Measurements from ENCODE around the gene MAP2K1. TPM values are rescaled to one million over a fixed set of nuclear protein-coding genes. Genes with fewer than 3 reads are reported as not detected.

The MAP2K1 gene
- total RNA-seq, 4 donors from 2014 or later = 29.0 to 53.4 (median 45.3) TPM

- DNase-seq = no peak
- no peak overlapping the region for H3K27ac ChIP-seq
- H3K4me3 ChIP-seq = no peak overlapping the region
- WGBS, 2 donors = 75 to 77% methylated on average over 3 of the region's 3 CpGs
- TF ChIP-seq POLR2A (IDR thresholded peaks at IDR 0.05) = no peak
- TF ChIP-seq, protein P1, sequence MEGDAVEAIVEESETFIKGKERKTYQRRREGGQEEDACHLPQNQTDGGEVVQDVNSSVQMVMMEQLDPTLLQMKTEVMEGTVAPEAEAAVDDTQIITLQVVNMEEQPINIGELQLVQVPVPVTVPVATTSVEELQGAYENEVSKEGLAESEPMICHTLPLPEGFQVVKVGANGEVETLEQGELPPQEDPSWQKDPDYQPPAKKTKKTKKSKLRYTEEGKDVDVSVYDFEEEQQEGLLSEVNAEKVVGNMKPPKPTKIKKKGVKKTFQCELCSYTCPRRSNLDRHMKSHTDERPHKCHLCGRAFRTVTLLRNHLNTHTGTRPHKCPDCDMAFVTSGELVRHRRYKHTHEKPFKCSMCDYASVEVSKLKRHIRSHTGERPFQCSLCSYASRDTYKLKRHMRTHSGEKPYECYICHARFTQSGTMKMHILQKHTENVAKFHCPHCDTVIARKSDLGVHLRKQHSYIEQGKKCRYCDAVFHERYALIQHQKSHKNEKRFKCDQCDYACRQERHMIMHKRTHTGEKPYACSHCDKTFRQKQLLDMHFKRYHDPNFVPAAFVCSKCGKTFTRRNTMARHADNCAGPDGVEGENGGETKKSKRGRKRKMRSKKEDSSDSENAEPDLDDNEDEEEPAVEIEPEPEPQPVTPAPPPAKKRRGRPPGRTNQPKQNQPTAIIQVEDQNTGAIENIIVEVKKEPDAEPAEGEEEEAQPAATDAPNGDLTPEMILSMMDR (IDR thresholded peaks at IDR 0.05) = no peak
- H3K27me3 ChIP-seq = no peaks in the 10 kb centered on the region
- H3K4me1 ChIP-seq = no peaks in the 10 kb centered on the region
- no peaks in the 10 kb centered on the region for H3K9me3 ChIP-seq
- intact Hi-C loops (cut with DNase I) = no loop called here
- peaks cover 0 to 46% (median 6%) of the 10 kb centered on the region in 3 donors for H3K36me3 ChIP-seq
Measured at GRCh38 chr15:66514586-66514985, 127.9 kb downstream of the MAP2K1 start.

DNA sequence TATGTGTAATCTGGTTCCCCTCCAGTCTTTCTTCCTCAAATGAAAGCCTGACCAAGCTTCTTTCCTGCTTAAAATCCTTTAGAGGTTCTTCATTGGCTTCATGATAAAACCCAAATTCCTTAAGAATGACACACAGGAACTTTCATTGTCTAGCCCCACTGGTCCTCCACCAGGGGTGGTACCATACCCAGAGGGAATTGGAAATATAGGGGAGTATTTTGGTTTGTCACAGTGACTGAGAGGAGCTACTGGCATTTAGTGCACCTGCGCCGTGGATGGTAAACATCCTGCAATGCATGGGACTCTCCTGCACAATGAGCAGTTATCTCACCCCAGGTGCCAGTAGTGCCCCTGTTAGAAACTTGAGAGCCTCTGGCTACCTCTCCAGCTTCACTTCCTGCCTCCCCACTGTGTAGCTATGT, 129.2 kb downstream of the MAP2K1 start:
- Histone ChIP-seq H3K36me3 (peaks cover 3 to 59% (median 6%) of the 10 kb centered on the region in 3 donors), H3K4me3 (no peak overlapping the region), H3K27me3 (no peaks in the 10 kb centered on the region), H3K27ac (no peak overlapping the region), H3K4me1 (no peaks in the 10 kb centered on the region), H3K9me3 (no peaks in the 10 kb centered on the region)
- no peak for TF ChIP-seq POLR2A (IDR thresholded peaks at IDR 0.05)
- TF ChIP-seq, protein P1 (IDR thresholded peaks at IDR 0.05) = no peak
- 80% methylated on average over 1 of the region's 2 CpGs; no CpG with 5 or more reads in 1 of the 2 donors for WGBS, 2 donors
- DNase-seq = no peak
- intact Hi-C loops (cut with DNase I) = no loop called here

DNA sequence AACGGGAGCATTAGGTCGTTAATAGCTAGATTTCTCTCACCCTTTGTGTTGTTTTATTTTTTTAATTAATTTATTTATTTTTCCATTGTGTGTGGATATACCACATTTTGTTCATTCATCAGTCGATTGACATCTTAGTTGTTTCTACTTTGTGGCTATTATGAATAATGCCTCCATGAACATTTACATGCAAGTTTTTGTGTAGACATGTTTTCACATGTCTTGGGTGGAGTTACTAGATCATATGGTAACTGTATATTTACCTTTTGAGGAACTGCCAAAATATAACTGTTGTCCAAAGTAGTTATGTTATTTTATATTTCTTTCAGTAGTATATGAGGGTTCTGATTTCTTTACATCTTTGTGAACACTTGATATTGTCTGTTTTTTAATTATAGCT, 137.2 kb downstream of the MAP2K1 start:
- H3K36me3 ChIP-seq = peaks cover 0 to 65% (median 4%) of the 10 kb centered on the region in 3 donors
- no peak overlapping the region for H3K4me3 ChIP-seq
- no peak overlapping the region for H3K27ac ChIP-seq
- H3K27me3 ChIP-seq = no peaks in the 10 kb centered on the region
- 59 to 67% methylated on average over 3 of the region's 3 CpGs for WGBS, 2 donors
- intact Hi-C loops (cut with DNase I) = no loop called here
- TF ChIP-seq POLR2A (IDR thresholded peaks at IDR 0.05) = no peak
- TF ChIP-seq, protein P1 (IDR thresholded peaks at IDR 0.05) = no peak
- no peaks in the 10 kb centered on the region for H3K9me3 ChIP-seq
- no peak for DNase-seq
- no peaks in the 10 kb centered on the region for H3K4me1 ChIP-seq

- 72 to 91% methylated on average over 4 of the region's 4 CpGs for WGBS, 2 donors
- Histone ChIP-seq H3K36me3 (peaks cover 0 to 64% (median 4%) of the 10 kb centered on the region in 3 donors), H3K9me3 (no peaks in the 10 kb centered on the region)
Measured at GRCh38 chr15:66524838-66525237, 138.1 kb downstream of the MAP2K1 start.

DNA sequence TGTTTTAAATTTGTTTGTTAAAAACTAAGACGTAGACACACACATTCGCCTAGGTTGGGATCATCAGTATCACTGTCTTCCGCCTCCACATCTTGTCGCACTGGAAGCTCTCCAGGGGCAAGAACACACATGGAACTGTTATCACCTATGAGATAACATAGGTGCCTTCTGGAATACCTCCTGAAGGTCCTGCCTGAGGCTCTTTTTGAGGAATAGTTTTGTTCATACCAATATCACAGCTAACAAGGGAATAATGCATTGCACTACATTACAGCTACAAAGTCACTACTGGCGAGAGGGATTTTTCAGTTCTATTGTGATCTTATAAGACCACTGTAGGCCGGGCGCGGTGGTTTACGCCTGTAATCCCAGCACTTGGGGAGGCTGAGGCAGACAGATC, 148.3 kb downstream of the MAP2K1 start:
- Histone ChIP-seq H3K27me3 (no peaks in the 10 kb centered on the region), H3K36me3 (peaks cover 0 to 67% (median 0%) of the 10 kb centered on the region in 3 donors), H3K9me3 (no peaks in the 10 kb centered on the region), H3K4me1 (no peaks in the 10 kb centered on the region), H3K4me3 (no peak overlapping the region), H3K27ac (no peak overlapping the region)
- intact Hi-C loops (cut with DNase I) = no loop called here
- no peak for TF ChIP-seq POLR2A (IDR thresholded peaks at IDR 0.05)
- TF ChIP-seq, protein P1 (IDR thresholded peaks at IDR 0.05) = no peak
- 92 to 99% methylated on average over 7 to 9 of the region's 9 CpGs for WGBS, 2 donors
- DNase-seq = no peak

More at GRCh38 chr15:66524838-66525237, 138.1 kb downstream of the MAP2K1 start:
- no peaks in the 10 kb centered on the region for H3K4me1 ChIP-seq
- H3K27ac ChIP-seq = no peak overlapping the region
- H3K27me3 ChIP-seq = no peaks in the 10 kb centered on the region
- DNase-seq = no peak
- TF ChIP-seq, protein P1 (IDR thresholded peaks at IDR 0.05) = no peak
- no peak for TF ChIP-seq POLR2A (IDR thresholded peaks at IDR 0.05)
- intact Hi-C loops (cut with DNase I) = no loop called here
- no peak overlapping the region for H3K4me3 ChIP-seq

Small RNA genes lying within 50 kb of the gene (small RNA-seq; reads per million reads assigned to genes)
- gene ATP5MFP6 = 0 reads per million in 4 donors
- gene MIR4512 = 0 reads per million in 4 donors
- 0 reads per million in 4 donors for gene RF00019
- gene RF01159 = 0 reads per million in 4 donors
- gene SCARNA14 = 6.9 to 17.1 (median 13.8) reads per million in 4 donors
- gene SNORD16 = 0 reads per million in 4 donors
- gene SNORD18A = 0 reads per million in 4 donors
- 0 reads per million in 4 donors for gene SNORD18B
- gene SNORD18C = 0 reads per million in 4 donors

Other genes with a start within 250 kb of the MAP2K1 start
- gene MEGF11, start 133.2 kb upstream of the MAP2K1 start, total RNA-seq = not detected
- gene DIS3L, start 93.3 kb upstream of the MAP2K1 start, total RNA-seq = 10 to 100 TPM; 12.5 to 34.0 (median 20.6) TPM
- gene TIPIN, start 30.2 kb upstream of the MAP2K1 start, total RNA-seq = 10 to 100 TPM in 1 of 4 donors, 1 to 10 TPM in 3; 2.5 to 10.0 (median 6.7) TPM
- gene SNAPC5, start 110.8 kb downstream of the MAP2K1 start, total RNA-seq = 10 to 100 TPM in 3 of 4 donors, 1 to 10 TPM in 1; 7.8 to 31.1 (median 16.7) TPM
- gene RPL4, start 117.9 kb downstream of the MAP2K1 start, total RNA-seq = 1,000 to 10,000 TPM; 2,279 to 4,532 (median 3,529) TPM
- 10 to 100 TPM in 2 of 4 donors, 1 to 10 TPM in 2; 4.5 to 21.2 (median 11.4) TPM for gene ZWILCH, start 118.4 kb downstream of the MAP2K1 start, total RNA-seq
- not detected for gene LCTL, start 179.1 kb downstream of the MAP2K1 start, total RNA-seq